ENCODE results near the gene CCDC194. TPM values are rescaled to one million over a fixed set of nuclear protein-coding genes. Genes with fewer than 3 reads are reported as not detected.

Gene CCDC194
- total RNA-seq, 1 donor from 2014 or later: not detected

GRCh38 chr19:17346109-17346671 lies 47.8 kb downstream of the CCDC194 start:
- Mint-ChIP-seq H3K9me3 (ENCODE audit: low read depth) (no peaks in the 10 kb centered on the region), H3K27me3 (ENCODE audit: low read depth) (no peaks in the 10 kb centered on the region), H3K4me1 (ENCODE audit: low read depth) (peaks cover 38% of the 10 kb centered on the region), H3K36me3 (ENCODE audit: low read depth) (no peaks in the 10 kb centered on the region), H3K27ac (ENCODE audit: unreplicated experiment) (peak overlapping the region; percentile 5), H3K4me3 (ENCODE audit: unreplicated experiment) (no peak overlapping the region)
- DNase-seq (ENCODE audit: low spot score): no peak
- peak; percentile 93 for TF ChIP-seq CTCF (IDR thresholded peaks at IDR 0.05)

- Mint-ChIP-seq H3K4me3 (ENCODE audit: unreplicated experiment) (no peak overlapping the region), H3K4me1 (ENCODE audit: low read depth) (peaks cover 21% of the 10 kb centered on the region), H3K36me3 (ENCODE audit: low read depth) (no peaks in the 10 kb centered on the region), H3K27ac (ENCODE audit: unreplicated experiment) (no peak overlapping the region), H3K9me3 (ENCODE audit: low read depth) (no peaks in the 10 kb centered on the region), H3K27me3 (ENCODE audit: low read depth) (no peaks in the 10 kb centered on the region)
- no peak for DNase-seq (ENCODE audit: low spot score)
- TF ChIP-seq CTCF (IDR thresholded peaks at IDR 0.05): no peak
Measured at GRCh38 chr19:17341845-17342244, 52.2 kb downstream of the CCDC194 start.

- Mint-ChIP-seq H3K36me3 (ENCODE audit: low read depth) (no peaks in the 10 kb centered on the region), H3K9me3 (ENCODE audit: low read depth) (no peaks in the 10 kb centered on the region), H3K4me3 (ENCODE audit: unreplicated experiment) (no peak overlapping the region), H3K4me1 (ENCODE audit: low read depth) (peaks cover 16% of the 10 kb centered on the region), H3K27ac (ENCODE audit: unreplicated experiment) (no peak overlapping the region), H3K27me3 (ENCODE audit: low read depth) (no peaks in the 10 kb centered on the region)
- DNase-seq (ENCODE audit: low spot score): no peak
- TF ChIP-seq CTCF (IDR thresholded peaks at IDR 0.05): no peak
Measured at GRCh38 chr19:17341386-17341785, 52.6 kb downstream of the CCDC194 start.

- no peak for TF ChIP-seq CTCF (IDR thresholded peaks at IDR 0.05)
- Mint-ChIP-seq H3K4me1 (ENCODE audit: low read depth) (peaks cover 15% of the 10 kb centered on the region), H3K36me3 (ENCODE audit: low read depth) (no peaks in the 10 kb centered on the region), H3K27ac (ENCODE audit: unreplicated experiment) (no peak overlapping the region), H3K4me3 (ENCODE audit: unreplicated experiment) (no peak overlapping the region), H3K27me3 (ENCODE audit: low read depth) (no peaks in the 10 kb centered on the region), H3K9me3 (ENCODE audit: low read depth) (no peaks in the 10 kb centered on the region)
- no peak for DNase-seq (ENCODE audit: low spot score)
Measured at GRCh38 chr19:17340871-17341357, 53.1 kb downstream of the CCDC194 start.

Other genes with a start within 250 kb of the CCDC194 start
- gene USE1, start 178.8 kb downstream of the CCDC194 start, total RNA-seq: 27.3 to 31.7 TPM (median 29.9 TPM) in 3 replicates
- 21.1 to 23.8 TPM (median 22.3 TPM) in 3 replicates for gene OCEL1, start 168.0 kb downstream of the CCDC194 start, total RNA-seq
- 31.9 to 45.0 TPM (median 43.7 TPM) in 3 replicates for gene NR2F6, start 148.3 kb downstream of the CCDC194 start, total RNA-seq
- not detected in 3 replicates for gene USHBP1, start 129.5 kb downstream of the CCDC194 start, total RNA-seq
- 83.3 to 100 TPM (median 91.2 TPM) in 3 replicates for gene BABAM1, start 126.8 kb downstream of the CCDC194 start, total RNA-seq
- gene ANKLE1, start 112.3 kb downstream of the CCDC194 start, total RNA-seq: 0.38 to 0.57 TPM (median 0.53 TPM) in 3 replicates
- 3.5 to 6.6 TPM (median 5.9 TPM) in 3 replicates for gene ABHD8, start 90.8 kb downstream of the CCDC194 start, total RNA-seq
- 56.6 to 68.7 TPM (median 61.7 TPM) in 3 replicates for gene MRPL34, start 88.3 kb downstream of the CCDC194 start, total RNA-seq
- gene DDA1, start 84.6 kb downstream of the CCDC194 start, total RNA-seq: 53.0 to 66.6 TPM (median 63.9 TPM) in 3 replicates
- gene ANO8, start 59.3 kb downstream of the CCDC194 start, total RNA-seq: 16.7 to 18.9 TPM (median 16.8 TPM) in 3 replicates
- 16.7 to 20.9 TPM (median 20.6 TPM) in 3 replicates for gene GTPBP3, start 56.6 kb downstream of the CCDC194 start, total RNA-seq
- 0.22 to 0.44 TPM in 2 of 3 replicates, not detected in the other for gene PLVAP, start 16.9 kb downstream of the CCDC194 start, total RNA-seq
- not detected in 3 replicates for gene BST2, start 11.4 kb upstream of the CCDC194 start, total RNA-seq
- 36.3 to 46.7 TPM (median 39.4 TPM) in 3 replicates for gene MVB12A, start 25.9 kb upstream of the CCDC194 start, total RNA-seq
- gene TMEM221, start 54.5 kb upstream of the CCDC194 start, total RNA-seq: 0.27 to 0.57 TPM (median 0.28 TPM) in 3 replicates
- gene NXNL1, start 66.7 kb upstream of the CCDC194 start, total RNA-seq: not detected in 3 replicates
- 6.8 to 7.9 TPM (median 7.7 TPM) in 3 replicates for gene SLC27A1, start 76.3 kb upstream of the CCDC194 start, total RNA-seq
- 73.7 to 112 TPM (median 108 TPM) in 3 replicates for gene PGLS, start 117.5 kb upstream of the CCDC194 start, total RNA-seq
- gene COLGALT1, start 161.5 kb upstream of the CCDC194 start, total RNA-seq: 113 to 146 TPM (median 140 TPM) in 3 replicates